WTC11 (cell line): ENCODE data around the gene PITPNM3. TPM values are rescaled to one million over a fixed set of nuclear protein-coding genes. Genes with fewer than 3 reads are reported as not detected.

Source experiments
- ATAC-seq: fragments of 200-7000 bp; cut with Tn5 transposase; 2 replicates; pipeline ENCODE4 v1.10.0; 2021; ENCODE audit warnings: mild to moderate bottlenecking, moderate library complexity
- CTCF ChIA-PET: fragments of 300-600 bp; sonication (Branson Sonifier 250); formaldehyde crosslinking; loops from one replicate; lab custom pipeline; 2021; ENCODE audit warnings: antibody characterized with exemption; lab: Charles Lee
- POLR2A ChIA-PET: fragments of 350-600 bp; sonication (Branson Sonifier 250); formaldehyde crosslinking; loops from one replicate; lab custom pipeline; 2021; ENCODE audit warnings: antibody characterized with exemption; lab: Charles Lee
- DNase-seq: peaks from one replicate; pipeline ENCODE4 v3.0.0; 2021; ENCODE audit warnings: low spot score
- H3K27ac Mint-ChIP-seq: 2 replicates; pipeline ENCODE4 v1.8.0; 2021; ENCODE audit warnings: mixed read lengths
- H3K27me3 Mint-ChIP-seq: 2 replicates; pipeline ENCODE4 v1.8.0; 2021; ENCODE audit warnings: low read depth, mild to moderate bottlenecking, moderate library complexity, mixed read lengths
- H3K36me3 Mint-ChIP-seq: 2 replicates; pipeline ENCODE4 v1.8.0; 2021; ENCODE audit warnings: mixed read lengths
- H3K4me1 Mint-ChIP-seq: 2 replicates; pipeline ENCODE4 v1.8.0; 2022; ENCODE audit warnings: mixed read lengths
- H3K4me3 Mint-ChIP-seq: 2 replicates; pipeline ENCODE4 v1.8.0; 2021; ENCODE audit warnings: mild to moderate bottlenecking, moderate library complexity, mixed read lengths
- H3K9me3 Mint-ChIP-seq: 2 replicates; pipeline ENCODE4 v1.8.0; 2021; ENCODE audit warnings: mixed read lengths
- CDX4 ChIP-seq: fragments of 250-450 bp; sonication (Bioruptor Pico); IDR thresholded peaks from 2 replicates; pipeline ENCODE4 v1.9.0; 2021; ENCODE audit warnings: moderate library complexity, mild to moderate bottlenecking, inconsistent platforms, borderline replicate concordance
- CREM ChIP-seq: sonication (generic); formaldehyde crosslinking; IDR thresholded peaks from 2 replicates; pipeline ENCODE4 v1.8.1; 2022; ENCODE audit warnings: mild to moderate bottlenecking, missing genetic modification reagents, moderate library complexity
- ELF4 ChIP-seq: sonication (generic); formaldehyde crosslinking; IDR thresholded peaks from 2 replicates; pipeline ENCODE4 v1.8.1; 2022; ENCODE audit warnings: low read depth, mild to moderate bottlenecking, moderate library complexity, missing genetic modification reagents
- EMX1 ChIP-seq: fragments of 250-450 bp; sonication (Bioruptor Pico); IDR thresholded peaks from 2 replicates; pipeline ENCODE4 v1.8.0; 2021; ENCODE audit warnings: mild to moderate bottlenecking
- ESRRA ChIP-seq: sonication (generic); formaldehyde crosslinking; IDR thresholded peaks from 2 replicates; pipeline ENCODE4 v1.8.1; 2022; ENCODE audit warnings: mild to moderate bottlenecking, missing genetic modification reagents, borderline replicate concordance
- FOXJ3 ChIP-seq: sonication (generic); formaldehyde crosslinking; IDR thresholded peaks from 2 replicates; pipeline ENCODE4 v1.9.0; 2021; ENCODE audit warnings: missing genetic modification reagents, mild to moderate bottlenecking, borderline replicate concordance
- FOXP1 ChIP-seq: sonication (generic); formaldehyde crosslinking; IDR thresholded peaks from 2 replicates; pipeline ENCODE4 v1.8.0; 2022; ENCODE audit warnings: missing genetic modification reagents, mild to moderate bottlenecking, moderate library complexity, borderline replicate concordance
- IRF2 ChIP-seq: sonication (generic); formaldehyde crosslinking; IDR thresholded peaks from 2 replicates; pipeline ENCODE4 v1.8.0; 2022; ENCODE audit warnings: low read depth, missing genetic modification reagents, borderline replicate concordance
- JAZF1 ChIP-seq: fragments of 250-450 bp; sonication (Bioruptor Pico); IDR thresholded peaks from 2 replicates; pipeline ENCODE4 v1.9.0; 2021; ENCODE audit warnings: moderate library complexity, mild to moderate bottlenecking, inconsistent platforms
- MXD4 ChIP-seq: fragments of 250-450 bp; sonication (Bioruptor Pico); IDR thresholded peaks from 2 replicates; pipeline ENCODE4 v1.8.0; 2021; ENCODE audit warnings: mild to moderate bottlenecking, moderate library complexity, borderline replicate concordance
- MYBL2 ChIP-seq: sonication (generic); formaldehyde crosslinking; IDR thresholded peaks from 2 replicates; pipeline ENCODE4 v1.8.1; 2023; ENCODE audit warnings: mild to moderate bottlenecking, moderate library complexity, missing genetic modification reagents
- PRDM15 ChIP-seq: sonication (generic); formaldehyde crosslinking; IDR thresholded peaks from 2 replicates; pipeline ENCODE4 v1.8.0; 2022; ENCODE audit warnings: missing genetic modification reagents
- PRRX2 ChIP-seq: fragments of 250-450 bp; sonication (Bioruptor Pico); IDR thresholded peaks from 2 replicates; pipeline ENCODE4 v1.8.0; 2021; ENCODE audit warnings: mild to moderate bottlenecking
- RELA ChIP-seq: sonication (generic); formaldehyde crosslinking; IDR thresholded peaks from 2 replicates; pipeline ENCODE4 v1.8.1; 2022; ENCODE audit warnings: missing genetic modification reagents, mild to moderate bottlenecking, borderline replicate concordance
- SMAD3 ChIP-seq: sonication (generic); formaldehyde crosslinking; IDR thresholded peaks from 2 replicates; pipeline ENCODE4 v1.8.0; 2022; ENCODE audit warnings: missing genetic modification reagents, mild to moderate bottlenecking, borderline replicate concordance
- SMAD4 ChIP-seq: sonication (generic); formaldehyde crosslinking; IDR thresholded peaks from 2 replicates; pipeline ENCODE4 v1.8.0; 2022; ENCODE audit warnings: mild to moderate bottlenecking, missing genetic modification reagents
- USF1 ChIP-seq: sonication (generic); formaldehyde crosslinking; IDR thresholded peaks from 2 replicates; pipeline ENCODE4 v1.8.0; 2022; ENCODE audit warnings: mild to moderate bottlenecking, missing genetic modification reagents
- ZBTB21 ChIP-seq: sonication (generic); formaldehyde crosslinking; IDR thresholded peaks from 2 replicates; pipeline ENCODE4 v1.8.1; 2023; ENCODE audit warnings: mild to moderate bottlenecking, missing genetic modification reagents, borderline replicate concordance
- ZMAT4 ChIP-seq: fragments of 250-450 bp; sonication (Bioruptor Pico); IDR thresholded peaks from 2 replicates; pipeline ENCODE4 v1.9.0; 2021; ENCODE audit warnings: mild to moderate bottlenecking
- ZNF121 ChIP-seq: sonication (generic); formaldehyde crosslinking; IDR thresholded peaks from 2 replicates; pipeline ENCODE4 v1.8.0; 2023; ENCODE audit warnings: missing genetic modification reagents
- ZNF232 ChIP-seq: sonication (generic); formaldehyde crosslinking; IDR thresholded peaks from 2 replicates; pipeline ENCODE4 v1.8.0; 2022; ENCODE audit warnings: mild to moderate bottlenecking, missing genetic modification reagents
- ZNF317 ChIP-seq: sonication (generic); formaldehyde crosslinking; IDR thresholded peaks from 2 replicates; pipeline ENCODE4 v1.8.1; 2023; ENCODE audit warnings: low read depth, mild to moderate bottlenecking, moderate library complexity, missing genetic modification reagents, borderline replicate concordance
- ZNF532 ChIP-seq: fragments of 250-450 bp; sonication (Bioruptor Pico); IDR thresholded peaks from 2 replicates; pipeline ENCODE4 v1.9.0; 2021; ENCODE audit warnings: mild to moderate bottlenecking, borderline replicate concordance
- total RNA-seq: library from RNA; stranded (reverse); gene quantifications from 3 replicates; pipeline ENCODE4 v1.2.3, GENCODE V29; 2021

Gene PITPNM3
- total RNA-seq, 1 experiment from 2014 or later: 2.8 TPM

GRCh38 chr17:6444571-6445335 lies 111.6 kb downstream of the PITPNM3 start:
- peaks cover 43% of the 10 kb centered on the region for H3K36me3 Mint-ChIP-seq
- ATAC-seq (no peak), DNase-seq (no peak)
- no peaks in the 10 kb centered on the region; the same call in 1 of the 2 replicates for H3K27me3 Mint-ChIP-seq
- peak overlapping the region; percentile 92 for H3K27ac Mint-ChIP-seq
- ChIA-PET CTCF (interaction anchor here (0.6 to 1.8 kb wide), 6 partner anchors 9 to 204 kb away, joined by 4 to 11 read pairs (median 6); no protein-coding TSS in a partner anchor), POLR2A (interaction anchor here (0.9 to 2.1 kb wide), 4 partner anchors 9 to 1014 kb away, joined by 3 to 24 read pairs (median 3); partner anchors contain the start of genes C17orf100 and MED31)
- peaks cover 46% of the 10 kb centered on the region for H3K4me1 Mint-ChIP-seq
- peaks cover 16% of the 10 kb centered on the region for H3K9me3 Mint-ChIP-seq
- TF ChIP-seq JAZF1 (CRISPR knock-in tag): no peak
- TF ChIP-seq SMAD3: no peak
- TF ChIP-seq EMX1 (CRISPR knock-in tag): no peak
- TF ChIP-seq SMAD4 (CRISPR knock-in tag): no peak
- no peak for TF ChIP-seq MXD4
- TF ChIP-seq CREM: no peak
- no peak for TF ChIP-seq ZNF232
- no peak for TF ChIP-seq ZNF121 (CRISPR knock-in tag)
- no peak for TF ChIP-seq IRF2 (CRISPR knock-in tag)
- TF ChIP-seq ZNF532 (CRISPR knock-in tag): no peak
- no peak for TF ChIP-seq PRRX2 (CRISPR knock-in tag)
- H3K4me3 Mint-ChIP-seq: peak overlapping the region; percentile 99

GRCh38 chr17:6443692-6444570 lies 112.4 kb downstream of the PITPNM3 start, which contains the start of gene PIMREG:
PIMREG (plus strand) TSS chr17:6444455; CDS start chr17:6445111, 656 bp downstream.
- Mint-ChIP-seq H3K4me1 (peaks cover 49% of the 10 kb centered on the region), H3K4me3 (peak within 1 kb of the TSS; percentile 99), H3K36me3 (peaks cover 36% of the 10 kb centered on the region), H3K27me3 (no peaks in the 10 kb centered on the region; the same call in 1 of the 2 replicates), H3K27ac (peak within 1 kb of the TSS; percentile 98), H3K9me3 (peaks cover 23% of the 10 kb centered on the region)
- ATAC-seq: peak; percentile 90
- DNase-seq: peak; percentile 99
- POLR2A ChIA-PET: interaction anchor here (0.6 to 2.1 kb wide), 5 partner anchors 10 to 1013 kb away, joined by 3 to 24 read pairs (median 3); partner anchors contain the start of genes C17orf100 and MED31
- CTCF ChIA-PET: interaction anchor here (0.6 to 1.8 kb wide), 7 partner anchors 8 to 205 kb away, joined by 3 to 11 read pairs (median 4); no protein-coding TSS in a partner anchor
- TF ChIP-seq FOXP1 (CRISPR knock-in tag) (peak; percentile 91; the same call in 1 of the 2 replicates), ELF4 (no peak), USF1 (no peak; the same call in 1 of the 2 replicates), ESRRA (peak; percentile 85; the same call in 1 of the 2 replicates), CDX4 (CRISPR knock-in tag) (no peak), ZMAT4 (CRISPR knock-in tag) (no peak), PRDM15 (peak; percentile 64), ZBTB21 (peak; percentile 85), MYBL2 (CRISPR knock-in tag) (peak; percentile 96), FOXJ3 (CRISPR knock-in tag) (no peak), ZNF317 (CRISPR knock-in tag) (no peak), RELA (CRISPR knock-in tag) (peak; percentile 48; the same call in 1 of the 2 replicates)
